Activated gamma-delta T cell (primary cell): ENCODE results near the gene KCTD17.

Experiments used
- DNase-seq: peaks from one replicate; lab custom pipeline; 2025; lab: John Stamatoyannopoulos, UW

KCTD17 gene

DNA sequence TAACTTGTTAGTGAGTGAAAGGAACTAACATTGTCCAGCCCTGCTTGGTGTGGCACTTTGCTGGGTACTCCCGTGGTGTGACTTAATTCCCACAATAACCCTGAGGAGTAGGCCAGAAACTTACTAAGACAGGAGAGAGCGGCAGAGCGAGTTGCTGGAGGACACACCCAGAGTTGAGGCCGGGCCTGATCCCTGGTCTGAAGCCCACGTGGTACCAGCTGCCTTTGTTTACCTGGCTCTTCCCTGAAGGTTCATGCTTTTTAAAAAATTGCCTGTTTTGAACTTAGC is 31.4 kb upstream of the KCTD17 start:
- DNase-seq = no peak

DNA sequence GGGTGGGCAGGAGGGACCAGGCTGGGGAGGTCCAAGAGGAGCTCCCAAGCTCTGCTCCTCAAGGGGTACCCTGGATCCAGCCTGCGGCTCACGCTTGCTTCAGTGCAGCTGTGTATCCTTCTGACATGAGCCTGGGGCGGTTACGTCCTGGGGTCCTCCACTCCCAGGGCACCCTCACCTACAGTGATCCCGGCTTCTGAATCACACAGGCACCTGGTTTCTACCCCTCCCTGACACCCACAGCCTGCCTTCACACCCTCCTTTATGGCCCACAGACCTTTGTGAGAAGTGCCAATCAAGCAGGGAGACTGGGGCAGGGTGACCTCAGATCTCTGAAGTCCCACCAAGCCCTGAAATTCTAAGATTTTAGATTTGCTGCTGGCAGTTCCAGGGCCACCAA is 30.5 kb upstream of the KCTD17 start:
- DNase-seq = no peak

DNA sequence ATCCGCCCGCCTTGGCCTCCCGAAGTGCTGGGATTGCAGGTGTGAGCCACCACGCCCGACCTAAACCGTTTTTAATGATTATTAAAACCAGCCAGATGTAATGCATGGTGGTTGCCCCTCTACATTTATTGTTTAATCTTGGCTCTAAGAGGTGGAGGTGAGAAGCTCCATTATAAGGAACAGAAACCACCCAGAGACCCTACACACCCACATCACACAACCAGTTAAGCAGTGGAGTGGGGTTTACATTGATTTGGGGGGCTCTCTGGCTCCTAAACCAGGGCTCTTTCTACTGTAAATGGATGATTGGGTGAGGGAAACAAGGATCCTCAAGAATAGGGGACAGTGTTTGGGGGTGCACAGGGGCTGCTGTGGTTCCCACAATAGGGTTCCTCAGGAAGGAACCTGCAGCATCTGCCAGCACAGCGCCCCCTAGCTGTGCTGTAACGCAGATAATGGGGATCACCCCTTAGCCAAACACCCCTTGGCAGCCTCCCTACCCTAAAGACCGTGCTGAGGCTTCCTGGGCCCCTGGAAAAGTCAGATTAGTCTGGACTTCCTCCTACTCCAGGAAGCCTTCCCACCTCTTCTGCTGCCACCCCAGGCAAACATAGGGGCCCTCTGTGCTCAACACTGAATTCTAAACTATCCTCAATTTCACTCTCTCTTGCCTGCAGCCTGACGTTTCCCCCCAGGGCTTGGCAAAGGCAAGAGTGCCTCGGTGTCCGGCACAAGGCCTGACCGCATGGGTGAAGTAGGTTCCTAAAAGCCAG is 29.6 kb upstream of the KCTD17 start:
- DNase-seq = no peak

DNA sequence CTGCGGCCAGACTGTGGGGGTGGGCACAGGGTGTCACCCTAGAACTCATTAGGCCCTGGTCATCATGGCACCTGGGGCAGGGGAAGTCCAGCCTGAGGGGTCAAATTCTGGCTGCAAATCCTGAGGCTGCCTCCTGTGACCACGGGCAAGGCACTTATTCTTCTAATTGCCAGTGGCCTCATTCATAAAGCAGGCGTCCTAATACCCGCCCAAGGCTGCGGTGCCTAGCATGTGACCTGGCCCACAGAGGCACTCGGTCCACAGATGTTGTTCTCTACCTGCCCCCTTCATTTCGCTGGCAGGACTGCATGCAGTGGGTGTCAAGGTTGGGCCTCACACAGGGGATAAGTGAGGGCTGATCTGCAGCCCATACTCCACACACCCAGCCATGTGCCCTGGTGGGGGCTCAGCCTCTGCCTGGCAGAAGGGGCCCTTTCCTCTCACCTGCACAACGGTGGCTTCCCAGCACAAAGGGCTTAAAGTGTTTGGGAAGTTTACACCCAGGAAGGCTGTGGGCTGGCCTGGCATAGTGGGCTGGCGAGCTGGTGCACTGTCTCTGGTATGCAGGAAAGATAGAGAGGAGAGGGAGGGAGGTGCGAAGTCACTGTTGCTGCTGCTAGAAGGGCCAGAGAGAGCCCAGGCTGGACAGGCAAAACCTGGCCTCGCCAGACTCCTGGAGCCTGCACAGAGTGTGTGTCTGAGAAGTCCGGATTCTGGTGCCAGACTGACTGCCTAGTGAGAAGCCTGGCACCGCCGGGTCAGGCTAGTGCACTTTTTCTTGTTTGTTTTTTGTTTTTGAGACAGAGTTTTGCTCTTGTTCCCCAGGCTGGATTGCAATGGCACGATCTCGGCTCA is 28.8 kb upstream of the KCTD17 start:
- DNase-seq = no peak

DNA sequence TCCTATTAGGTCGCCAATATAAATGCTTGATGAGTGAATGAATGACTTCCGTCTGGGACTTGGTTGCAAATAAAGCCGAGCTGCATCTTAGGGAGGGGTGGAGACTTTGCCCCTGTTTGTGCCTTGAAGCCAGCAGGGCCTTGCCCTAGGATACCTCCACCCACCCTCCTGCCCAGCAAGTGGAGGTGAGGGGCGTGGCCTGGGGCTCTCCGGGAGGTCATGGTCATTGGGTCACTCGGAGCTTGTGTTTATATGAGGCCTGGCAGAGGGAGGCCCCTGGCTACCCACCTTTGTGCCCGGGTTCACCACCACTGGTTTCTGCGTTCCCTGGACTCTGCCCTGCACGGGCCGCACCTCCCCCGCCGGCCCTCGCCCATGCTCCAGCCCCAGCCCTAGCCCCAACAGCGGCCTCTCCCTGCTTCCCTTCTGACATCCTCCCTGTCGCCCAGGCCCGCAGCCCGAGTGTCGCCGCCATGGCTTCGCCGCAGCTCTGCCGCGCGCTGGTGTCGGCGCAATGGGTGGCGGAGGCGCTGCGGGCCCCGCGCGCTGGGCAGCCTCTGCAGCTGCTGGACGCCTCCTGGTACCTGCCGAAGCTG is 27.7 kb upstream of the KCTD17 start:
- DNase-seq = no peak

GRCh38 chr22:37024339-37025157 is 27.0 kb upstream of the KCTD17 start:
- no peak for DNase-seq

DNA sequence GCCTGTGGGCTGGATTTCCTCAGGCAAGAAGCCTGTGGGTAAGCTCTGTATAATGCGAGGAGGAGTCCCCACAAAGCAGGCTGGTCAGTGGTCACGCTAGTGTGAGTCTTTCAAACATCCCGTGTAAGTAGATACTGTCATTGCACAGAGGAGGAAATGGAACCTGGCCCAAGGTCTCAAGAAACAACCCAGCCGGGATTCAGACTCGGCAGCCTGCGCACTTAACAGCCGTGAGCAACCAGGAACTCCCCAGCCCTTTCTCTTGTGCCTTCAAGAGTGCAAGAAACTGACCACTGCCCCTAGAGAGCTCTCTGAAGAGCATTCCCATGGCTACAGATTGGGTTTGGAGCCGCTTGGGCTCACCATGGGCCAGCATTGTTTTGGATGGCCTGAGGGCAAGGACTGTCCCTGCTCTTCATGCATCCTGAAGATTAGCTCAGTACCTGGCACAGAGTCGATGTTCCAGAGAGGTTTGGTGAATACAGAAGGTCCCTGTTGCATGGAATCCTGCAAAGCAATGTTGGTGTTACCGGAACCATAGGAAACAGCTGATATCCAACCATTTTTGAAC is 26.0 kb upstream of the KCTD17 start:
- DNase-seq = no peak

GRCh38 chr22:37026325-37026724 is 25.2 kb upstream of the KCTD17 start:
- no peak for DNase-seq

GRCh38 chr22:37027556-37027955 is 24.0 kb upstream of the KCTD17 start:
- DNase-seq = no peak

GRCh38 chr22:37028692-37029674 is 22.6 kb upstream of the KCTD17 start:
- DNase-seq = no peak

- DNase-seq = no peak
Observed at GRCh38 chr22:37030560-37031281, 20.8 kb upstream of the KCTD17 start.

DNA sequence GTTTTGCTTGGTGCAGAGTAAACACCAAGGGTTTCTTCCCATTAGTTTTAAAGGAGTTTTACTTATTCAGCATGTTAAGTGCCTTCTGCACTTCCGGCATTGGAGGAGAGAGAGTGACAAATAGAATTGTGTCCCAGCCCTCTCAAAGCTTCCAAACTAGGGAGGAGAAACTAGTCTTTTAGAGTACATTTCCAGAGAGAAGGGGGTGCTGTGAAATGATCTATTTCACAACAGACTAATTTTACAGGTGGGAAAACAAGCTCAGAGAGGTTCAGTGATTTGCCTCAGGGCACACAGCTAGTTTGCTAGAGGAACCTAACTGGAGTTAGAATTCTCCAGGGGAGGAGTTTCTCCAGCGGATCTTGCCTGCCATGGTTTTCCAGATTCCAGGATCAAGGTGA is 19.4 kb upstream of the KCTD17 start:
- DNase-seq = no peak

DNA sequence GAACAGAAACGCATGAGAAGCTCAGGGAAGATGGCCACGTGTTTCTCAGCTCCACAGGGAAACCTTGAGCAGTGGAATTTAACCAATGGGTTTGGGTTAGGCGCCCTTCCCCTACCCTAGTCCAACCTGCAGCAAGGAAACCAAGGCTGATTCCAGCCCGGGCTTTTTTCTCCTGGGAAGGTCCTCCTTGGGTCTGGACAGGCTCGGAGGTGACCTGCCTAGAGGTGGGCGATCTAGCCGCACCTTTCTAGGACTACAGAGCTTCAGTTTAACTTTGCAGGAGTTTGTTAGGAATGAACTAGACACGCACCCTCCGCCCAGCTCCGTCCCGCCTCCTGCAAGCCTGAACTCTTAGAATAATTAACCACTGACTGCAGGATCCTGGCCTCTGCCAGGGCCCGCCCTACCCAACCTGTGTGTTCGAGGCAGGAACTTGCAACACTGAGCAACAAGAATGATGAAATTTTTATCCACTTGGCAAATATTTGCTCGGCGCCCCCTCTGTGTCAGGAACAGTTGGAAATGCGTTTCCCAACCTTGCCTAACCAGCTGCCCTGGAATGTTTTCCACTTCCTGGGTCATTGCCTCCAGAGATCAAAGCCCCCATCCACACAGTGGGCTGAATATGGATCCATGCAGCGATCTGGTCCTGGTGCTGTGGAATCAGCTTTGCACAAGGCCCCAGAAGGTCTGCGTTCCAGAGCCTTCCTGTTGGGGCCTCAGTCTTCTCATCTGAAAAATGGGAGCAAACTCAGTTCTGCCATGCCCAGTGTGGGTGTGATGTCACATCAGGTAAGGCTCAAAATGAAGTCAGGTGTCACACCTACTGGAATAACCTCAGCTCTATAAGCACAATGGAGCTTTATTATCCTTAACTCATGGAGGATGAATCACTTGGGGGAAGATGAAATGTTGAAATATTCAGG is 18.7 kb upstream of the KCTD17 start:
- no peak for DNase-seq

DNA sequence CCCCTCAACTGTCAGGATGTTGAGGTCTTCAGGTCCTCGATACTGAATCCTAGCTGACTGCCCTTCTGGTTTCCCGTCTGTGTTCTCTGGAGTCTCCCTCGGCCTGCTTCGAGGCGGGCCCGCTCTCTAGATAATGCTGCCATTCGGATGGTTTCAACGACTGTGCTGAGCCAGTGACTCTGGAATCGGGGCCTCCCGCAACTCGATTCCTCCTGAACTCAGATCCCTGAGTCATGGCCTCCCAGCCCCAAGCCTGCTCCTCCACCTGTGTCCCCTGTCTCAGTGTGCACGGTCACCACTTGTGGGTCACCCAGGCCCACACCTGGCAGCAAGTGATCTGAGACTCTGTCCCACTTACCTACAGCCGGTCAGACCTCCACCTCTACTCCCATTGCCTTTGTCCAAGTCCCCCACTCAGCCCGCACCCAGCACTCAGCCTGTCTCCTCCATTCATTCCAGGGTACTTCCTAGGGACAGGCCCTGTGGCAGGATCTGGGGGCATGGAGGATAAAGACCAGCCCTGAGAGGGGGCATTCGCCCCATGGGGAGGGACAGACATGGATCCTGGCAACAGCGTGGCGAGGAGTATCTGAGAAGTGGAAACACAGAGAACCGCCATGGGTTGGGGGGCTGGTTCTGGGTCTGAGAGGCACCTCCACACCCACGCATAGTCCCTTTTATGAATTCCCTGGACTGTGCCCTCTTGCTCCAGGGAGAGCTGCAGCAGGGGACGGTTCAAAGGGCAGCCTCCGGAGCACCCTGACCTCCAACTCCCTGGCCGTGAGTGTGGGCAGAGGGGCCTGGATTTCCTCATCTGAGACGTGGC is 17.7 kb upstream of the KCTD17 start:
- no peak for DNase-seq

DNA sequence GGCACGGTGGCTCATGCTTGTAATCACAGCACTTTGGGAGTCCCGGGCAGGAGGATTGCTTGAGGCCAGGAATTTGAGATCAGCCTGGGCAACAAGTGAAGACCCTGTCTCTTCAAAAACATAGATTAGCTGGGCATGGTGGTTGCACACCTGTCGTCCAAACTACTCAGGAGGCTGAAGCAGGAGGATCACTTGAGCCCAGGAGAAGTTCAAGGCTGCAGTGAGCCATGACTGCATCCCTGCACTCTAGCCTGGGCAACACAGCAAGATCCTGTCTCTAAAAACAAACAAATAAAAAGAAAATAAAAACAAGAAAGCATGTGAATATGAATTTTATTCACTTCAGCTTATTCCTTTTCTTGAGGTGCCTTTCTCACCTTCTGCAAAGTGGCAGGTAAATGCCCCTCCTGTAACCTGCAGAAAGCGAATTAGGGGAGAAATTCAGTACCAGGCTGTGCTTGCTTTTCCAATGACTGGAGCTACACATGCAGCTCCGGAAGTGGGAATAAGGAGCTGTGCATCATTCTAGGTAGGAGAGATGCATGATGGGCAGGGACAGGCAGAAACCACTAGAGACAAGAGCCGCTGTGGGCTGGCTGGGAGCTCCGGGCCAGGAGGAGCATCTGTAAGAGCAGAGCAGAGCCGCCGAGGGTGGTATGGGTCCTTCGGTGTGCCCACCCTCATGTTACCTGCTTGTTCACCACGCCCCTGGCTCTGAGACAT is 14.7 kb upstream of the KCTD17 start:
- no peak for DNase-seq

DNA sequence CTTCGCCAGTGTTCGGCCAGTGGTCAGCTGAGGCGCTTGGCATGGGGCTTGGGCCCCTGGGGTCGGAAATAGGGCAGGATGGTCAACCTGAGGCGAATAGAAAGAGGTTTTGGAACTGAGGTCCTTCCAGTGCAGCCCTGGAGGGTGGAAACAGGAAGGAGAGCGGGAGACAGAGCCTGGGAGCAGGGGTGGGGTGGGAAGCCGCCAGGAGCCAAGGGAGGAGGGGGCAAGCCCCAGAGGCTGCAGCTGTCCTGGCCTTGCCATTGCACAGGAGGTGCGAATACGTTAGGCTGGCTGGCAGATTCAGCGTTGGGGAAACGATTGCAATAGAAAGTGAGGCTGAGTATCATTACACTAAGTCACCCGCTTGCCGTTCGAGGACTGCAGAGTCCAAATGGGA is 13.9 kb upstream of the KCTD17 start:
- DNase-seq = no peak

DNA sequence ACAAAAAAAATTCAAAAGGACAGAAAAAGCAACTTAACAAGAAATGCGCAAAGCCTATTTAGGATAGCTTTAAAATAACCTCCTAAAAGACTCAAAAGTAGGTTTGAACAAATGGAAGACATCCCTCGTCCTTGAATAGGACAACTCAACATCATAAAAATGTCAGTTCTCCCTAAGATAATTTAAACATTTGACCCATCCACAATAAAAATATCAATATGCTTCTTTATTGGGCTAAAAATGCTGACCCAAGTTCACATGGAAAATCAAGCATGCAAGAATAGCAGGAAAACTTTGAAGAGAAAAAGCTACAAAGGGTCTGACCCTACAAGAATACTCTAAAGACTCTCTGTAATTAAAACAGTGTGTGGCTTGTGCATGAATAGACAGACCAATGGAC is 12.1 kb upstream of the KCTD17 start:
- DNase-seq = no peak
